Astrocyte (in vitro differentiated cells and primary cell): Measurements from ENCODE around the gene SLC26A1.

Experiments
- CTCF ChIP-seq: IDR thresholded peaks from 2 replicates; pipeline ENCODE4 v1.5.1; 2011; ENCODE audit warnings: low read depth, mild to moderate bottlenecking, inconsistent platforms, low read length, moderate library complexity; ENCODE audit not compliant: insufficient read depth
- EZH2 ChIP-seq: IDR thresholded peaks from 2 replicates; pipeline ENCODE4 v1.6.1; 2012; ENCODE audit warnings: mild to moderate bottlenecking, low read length, inconsistent platforms; ENCODE audit not compliant: insufficient read depth

DNA sequence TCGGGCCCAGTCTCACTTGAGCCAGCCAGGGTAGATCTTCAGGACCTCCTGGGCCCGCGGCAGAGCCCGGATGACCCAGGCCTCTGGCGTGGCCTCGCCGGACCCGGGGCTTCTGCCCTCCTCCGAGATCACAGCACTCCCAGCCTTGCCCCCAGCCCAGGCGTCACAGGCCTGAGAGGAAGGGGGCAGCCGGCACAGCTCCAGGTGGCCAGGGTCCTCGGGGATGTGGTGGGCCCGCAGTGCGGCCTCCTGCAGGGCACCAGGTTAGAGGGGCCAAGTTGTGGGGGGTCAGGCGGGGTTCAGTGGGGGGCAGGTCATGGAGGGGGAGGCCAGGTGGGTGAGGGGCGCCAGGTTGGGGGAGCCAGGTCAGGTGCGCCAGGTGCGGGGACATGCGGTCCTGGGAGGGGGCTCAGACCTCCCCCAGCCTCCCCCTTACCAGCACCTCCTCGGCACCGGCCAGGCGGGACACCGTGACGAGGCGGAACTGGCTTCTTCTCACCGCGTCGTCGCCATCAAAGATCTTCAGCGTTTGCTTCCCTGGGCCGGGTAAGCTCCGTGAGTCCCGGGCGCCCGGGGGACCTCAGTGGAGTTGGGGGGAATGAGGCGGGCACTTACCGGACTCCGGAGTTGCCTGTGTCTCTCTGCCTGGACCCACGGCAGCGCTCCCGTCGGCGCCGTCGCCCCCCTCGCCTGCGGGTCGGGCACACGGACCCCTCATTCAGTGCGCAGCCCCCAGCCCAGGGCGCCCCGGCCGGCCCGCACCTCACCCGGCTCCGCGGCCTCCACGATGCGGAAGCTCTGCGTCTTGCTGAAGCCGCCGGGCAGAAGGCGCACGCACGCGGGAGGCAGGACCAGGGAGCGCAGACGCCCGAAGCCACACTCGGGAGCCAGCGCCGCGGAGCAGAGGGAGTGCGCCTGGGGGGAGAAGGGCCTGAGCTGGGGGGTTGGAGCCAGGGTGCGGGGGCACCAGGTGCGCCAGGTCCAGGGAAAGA, 25.8 kb downstream of the SLC26A1 start:
- TF ChIP-seq CTCF: no peak
- no peak for TF ChIP-seq EZH2
